AG09319 (cell line): ENCODE measurements around the gene ARL4C.

Source experiments
- DNase-seq: peaks from one replicate; pipeline ENCODE4 v3.0.0-alpha.2; 2010; ENCODE audit warnings: low read depth; ENCODE audit errors: extremely low read depth
- CTCF ChIP-seq: IDR thresholded peaks from 2 replicates; pipeline ENCODE4 v1.5.1; 2011; ENCODE audit warnings: low read depth, mild to moderate bottlenecking, inconsistent platforms, low read length, moderate library complexity

Gene ARL4C

DNA sequence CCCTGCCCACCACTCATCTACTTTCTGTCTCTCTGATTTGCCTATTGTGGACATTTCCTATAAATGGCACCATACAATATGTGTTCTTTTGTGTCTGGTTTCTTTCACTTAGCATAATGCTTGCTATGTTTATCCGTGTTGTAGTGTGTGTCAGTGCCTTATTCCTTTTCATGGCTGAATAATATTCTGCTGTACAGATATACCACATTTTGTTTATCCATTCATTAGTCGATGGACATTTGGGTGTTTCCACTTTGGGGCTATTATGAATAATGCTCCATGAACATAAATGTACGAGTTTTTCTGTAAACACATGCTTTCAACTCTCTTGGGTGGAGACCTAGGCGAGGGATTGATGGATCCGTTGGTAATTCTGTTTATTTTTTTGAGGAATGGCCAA lies 15.6 kb downstream of the ARL4C start:
- no peak for DNase-seq
- TF ChIP-seq CTCF: no peak

GRCh38 chr2:234480337-234480736 lies 16.5 kb downstream of the ARL4C start:
- TF ChIP-seq CTCF: no peak
- no peak for DNase-seq

DNA sequence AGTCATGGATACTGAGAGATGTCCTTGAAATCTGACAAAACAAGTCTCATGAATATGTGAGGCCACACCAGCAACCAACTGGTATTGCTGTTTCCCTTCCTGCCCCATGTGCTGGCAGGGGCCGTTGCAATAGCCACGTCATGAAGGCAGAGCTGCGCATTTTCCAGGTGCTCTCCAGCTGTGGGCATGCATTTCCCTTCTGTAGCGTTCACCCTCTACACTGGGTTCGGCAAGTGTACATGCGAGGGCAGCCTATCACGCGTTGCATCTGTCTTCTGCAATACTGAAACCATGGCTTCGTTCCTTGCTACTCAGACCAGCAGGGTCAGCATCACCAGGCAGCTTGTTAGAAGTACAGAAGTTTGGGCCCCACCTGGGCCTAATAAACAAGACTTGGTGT lies 17.4 kb downstream of the ARL4C start:
- no peak for DNase-seq
- TF ChIP-seq CTCF: no peak

GRCh38 chr2:234478121-234478858 lies 18.6 kb downstream of the ARL4C start:
- no peak for TF ChIP-seq CTCF
- no peak for DNase-seq

GRCh38 chr2:234476766-234477165 lies 20.1 kb downstream of the ARL4C start:
- DNase-seq: no peak
- no peak for TF ChIP-seq CTCF

GRCh38 chr2:234474654-234475053 lies 22.2 kb downstream of the ARL4C start:
- TF ChIP-seq CTCF: no peak
- no peak for DNase-seq

DNA sequence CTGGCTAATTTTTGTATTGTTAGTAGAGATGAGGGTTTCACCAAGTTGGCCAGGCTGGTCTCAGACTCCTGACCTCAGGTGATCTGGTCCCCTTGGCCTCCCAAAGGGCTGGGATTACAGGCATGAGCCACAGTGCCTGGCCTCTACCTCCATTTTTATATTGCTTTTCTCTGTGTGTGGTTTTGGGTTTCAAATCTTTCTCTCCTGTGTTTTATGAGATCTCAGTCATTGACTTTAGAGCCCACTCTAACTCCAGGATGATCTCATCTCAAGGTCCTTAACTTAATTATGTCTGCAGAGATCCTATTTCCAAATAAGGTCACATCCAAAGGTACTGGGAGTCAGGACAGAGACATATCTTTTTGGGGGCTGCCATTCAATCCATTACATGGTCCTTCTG lies 24.7 kb downstream of the ARL4C start:
- no peak for TF ChIP-seq CTCF
- DNase-seq: no peak
